Renal cortical epithelial cell (primary cell): ENCODE measurements around the gene STEAP2. TPM values are rescaled to one million over a fixed set of nuclear protein-coding genes. Genes with fewer than 3 reads are reported as not detected.

ENCODE experiments used
- DNase-seq: peaks from one replicate; pipeline ENCODE4 v3.0.0-alpha.2; 2011; ENCODE audit warnings: low read depth
- total RNA-seq: library from RNA; depleted of rRNA; stranded (reverse); fragments of >200 nt; gene quantifications from 2 replicates; pipeline ENCODE4 v1.2.3, GENCODE V29; 2014

STEAP2 gene
- total RNA-seq, 1 donor from 2014 or later = 20.2 TPM

GRCh38 chr7:90270431-90271178, 59.1 kb downstream of the STEAP2 start:
- no peak for DNase-seq

GRCh38 chr7:90271753-90272152, 60.2 kb downstream of the STEAP2 start:
- DNase-seq = peak; percentile 16

GRCh38 chr7:90272242-90272641, 60.7 kb downstream of the STEAP2 start:
- DNase-seq = no peak

GRCh38 chr7:90274161-90274560, 62.6 kb downstream of the STEAP2 start:
- DNase-seq = no peak

- DNase-seq = no peak
These were observed 64.6 kb downstream of the STEAP2 start for GRCh38 chr7:90276033-90276728.

Other genes with a start within 250 kb of the STEAP2 start
- gene STEAP1, start 57.3 kb upstream of the STEAP2 start, total RNA-seq = 13.4 and 17.4 TPM in 2 replicates
- gene CFAP69, start 33.4 kb downstream of the STEAP2 start, total RNA-seq = 0.87 and 10.3 TPM in 2 replicates
- not detected in 2 replicates for gene FAM237B, start 109.6 kb downstream of the STEAP2 start, total RNA-seq
- gene GTPBP10, start 135.0 kb downstream of the STEAP2 start, total RNA-seq = 21.4 and 22.7 TPM in 2 replicates
- gene CLDN12, start 191.7 kb downstream of the STEAP2 start, total RNA-seq = 62.1 and 95.2 TPM in 2 replicates